Breast epithelium (tissue), 4 donors: ENCODE results near the gene OR2H1. TPM values are rescaled to one million over a fixed set of nuclear protein-coding genes. Genes with fewer than 3 reads are reported as not detected.

Experiments
- DNase-seq, 2 donors: peaks; one replicate each; pipeline ENCODE4 v3.0.0-alpha.2; 2019; ENCODE audit warnings: low spot score in 2 of 2
- H3K27ac ChIP-seq, 2 donors: fragments of 200-600 bp; sonication (generic) in 1 of 2; one replicate each; pipeline ENCODE4 v1.5.1; 2016 to 2019; ENCODE audit warnings: mild to moderate bottlenecking in 1 of 2
- H3K27me3 ChIP-seq, 2 donors: fragments of 200-600 bp; sonication (generic) in 1 of 2; one replicate each; pipeline versions ENCODE4 v1.5.1 to v1.6.0; 2017 to 2019; ENCODE audit warnings: control low read depth in 1 of 2, mild to moderate bottlenecking in 1 of 2
- H3K36me3 ChIP-seq: fragments of 200-600 bp; one replicate; pipeline ENCODE4 v1.5.1; 2019
- H3K4me1 ChIP-seq, 2 donors: fragments of 200-600 bp; sonication (generic); one replicate each; pipeline ENCODE4 v1.5.1; 2016 to 2019; ENCODE audit warnings: control low read depth in 1 of 2
- H3K4me3 ChIP-seq, 3 donors: fragments of 200-600 bp; sonication (generic); 1 replicate in 2 of 3; 2 replicates in 1 of 3; pipeline ENCODE4 v1.5.1; 2016 to 2019; ENCODE audit warnings: mild to moderate bottlenecking in 3 of 3, moderate library complexity in 2 of 3
- H3K9me3 ChIP-seq, 2 donors: fragments of 200-600 bp; sonication (generic) in 1 of 2; one replicate each; pipeline ENCODE4 v1.5.1; 2016 to 2019; ENCODE audit warnings: control low read depth in 1 of 2
- CTCF ChIP-seq, 3 donors: fragments of 450-650 bp; IDR thresholded peaks; one replicate each; pipeline ENCODE4 v1.5.1; 2016 to 2017; ENCODE audit warnings: antibody characterized with exemption in 3 of 3, mild to moderate bottlenecking in 3 of 3, moderate library complexity in 3 of 3
- POLR2A ChIP-seq: fragments of 450-650 bp; IDR thresholded peaks from one replicate; pipeline ENCODE4 v1.6.1; 2016; ENCODE audit warnings: antibody characterized with exemption, mild to moderate bottlenecking, moderate library complexity
- POLR2AphosphoS5 ChIP-seq, 3 donors: sonication (generic); formaldehyde crosslinking; IDR thresholded peaks; one replicate each; pipeline ENCODE4 v1.6.1; 2017; ENCODE audit warnings: antibody characterized with exemption in 3 of 3
- intact Hi-C: fragments of 100-400 bp; cut with DNase I; formaldehyde crosslinking; loops from one replicate; pipeline ENCODE4 v1.15.1; 2023; ENCODE audit warnings: low total_unique reads
- total RNA-seq, 3 donors: library from RNA; depleted of rRNA; stranded (reverse); fragments of >200 nt; gene quantifications; one replicate each; pipeline ENCODE4 v1.1.0, GENCODE V29; 2016

Gene OR2H1
- not detected for total RNA-seq

DNA sequence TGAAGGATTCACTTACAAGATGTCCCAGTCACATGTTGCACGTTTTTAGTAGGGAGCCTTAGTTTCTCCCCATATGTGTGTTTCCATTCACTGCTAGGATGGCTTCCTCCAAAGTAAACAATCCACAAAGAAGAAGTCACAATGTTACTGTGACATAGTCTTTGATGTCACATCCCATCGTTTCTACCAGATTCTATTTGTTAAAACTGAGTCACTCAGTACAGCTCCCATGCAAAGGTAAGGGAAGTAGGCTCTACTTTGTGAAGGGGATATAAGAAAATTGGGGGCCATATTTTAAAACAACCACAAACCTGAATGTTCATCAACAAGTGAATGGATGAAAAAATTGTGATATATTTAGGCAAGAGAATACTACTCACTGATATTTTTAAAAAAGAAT is at the start of gene OR2H1, which contains the start of gene OR11A1:
Gene OR2H1 (plus strand): TSS at position 185 of the 400 bp plus-strand sequence. CDS start 4,615 bp downstream, outside the sequence.
Gene OR11A1 (minus strand): TSS at position 101 of the 400 bp plus-strand sequence. CDS start 29,430 bp downstream, outside the sequence.
- Histone ChIP-seq H3K27me3 (no peaks in the 10 kb centered on the region), H3K27ac (no peak within 1 kb of the TSS), H3K36me3 (no peaks in the 10 kb centered on the region), H3K9me3 (no peaks in the 10 kb centered on the region), H3K4me3 (no peak within 1 kb of the TSS), H3K4me1 (no peaks in the 10 kb centered on the region)
- DNase-seq, result no peak
- intact Hi-C loops, result no loop called here
- TF ChIP-seq POLR2AphosphoS5 (IDR thresholded peaks at IDR 0.05) (no peak), POLR2A (no peak), CTCF (IDR thresholded peaks at IDR 0.05) (no peak)

DNA sequence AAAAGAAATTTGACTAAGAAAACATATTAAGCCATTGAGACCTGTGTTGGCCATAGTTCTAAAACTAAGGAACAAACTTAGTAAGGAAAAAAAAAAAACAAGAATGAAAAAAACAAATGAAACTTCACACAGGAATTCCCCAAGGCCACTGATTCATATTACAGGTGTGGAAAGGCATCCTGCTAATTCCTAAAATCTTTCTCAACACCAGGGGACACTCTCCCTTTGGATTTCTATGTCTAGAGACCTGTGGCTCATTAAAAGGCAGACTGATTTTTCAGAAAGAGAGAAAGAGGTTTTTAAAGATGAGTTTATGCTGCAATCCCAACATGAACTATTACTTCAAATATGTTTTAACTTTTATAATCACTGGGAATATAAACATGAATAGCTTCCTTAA is 42.4 kb upstream of the OR2H1 start, which contains the start of gene OR12D1:
Gene OR12D1 (plus strand): TSS at position 341 of the 400 bp plus-strand sequence.
- intact Hi-C loops, result no loop called here
- H3K27me3 ChIP-seq, result no peaks in the 10 kb centered on the region

DNA sequence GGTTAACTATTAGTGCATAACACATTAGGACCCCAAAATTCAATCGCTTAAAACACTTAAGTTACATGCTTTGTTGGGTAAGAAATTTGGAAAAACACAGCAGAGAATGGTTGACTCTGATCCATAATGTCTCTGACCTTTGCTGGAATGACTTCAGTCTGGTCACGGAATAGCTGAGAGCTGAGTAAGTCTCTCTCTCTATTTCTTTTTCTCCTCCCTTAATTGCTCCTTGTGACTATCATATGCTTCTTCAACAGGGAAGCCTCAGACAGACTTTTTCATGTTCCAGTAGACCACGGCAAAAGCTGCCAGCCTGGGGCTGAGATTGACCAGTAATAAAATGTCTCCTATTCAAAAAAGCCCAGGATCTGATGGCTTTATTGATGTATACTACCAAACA is 37.4 kb upstream of the OR2H1 start:
- Histone ChIP-seq H3K9me3 (peaks cover 0 to 6% of the 10 kb centered on the region in 2 donors), H3K4me3 (no peak overlapping the region), H3K36me3 (no peaks in the 10 kb centered on the region), H3K27ac (no peak overlapping the region), H3K4me1 (no peaks in the 10 kb centered on the region), H3K27me3 (no peaks in the 10 kb centered on the region)
- intact Hi-C loops, result no loop called here
- TF ChIP-seq POLR2A (no peak), CTCF (IDR thresholded peaks at IDR 0.05) (no peak)
- DNase-seq, result no peak

More for the DNA sequence above, 42.4 kb upstream of the OR2H1 start, which contains the start of gene OR12D1:
- Histone ChIP-seq H3K27ac (no peak within 1 kb of the TSS), H3K4me1 (no peaks in the 10 kb centered on the region), H3K4me3 (no peak within 1 kb of the TSS), H3K9me3 (peaks cover 0 to 8% of the 10 kb centered on the region in 2 donors), H3K36me3 (no peaks in the 10 kb centered on the region)
- DNase-seq, result no peak
- TF ChIP-seq POLR2A, result no peak
- TF ChIP-seq CTCF (IDR thresholded peaks at IDR 0.05), result no peak
- TF ChIP-seq POLR2AphosphoS5 (IDR thresholded peaks at IDR 0.05), result no peak

DNA sequence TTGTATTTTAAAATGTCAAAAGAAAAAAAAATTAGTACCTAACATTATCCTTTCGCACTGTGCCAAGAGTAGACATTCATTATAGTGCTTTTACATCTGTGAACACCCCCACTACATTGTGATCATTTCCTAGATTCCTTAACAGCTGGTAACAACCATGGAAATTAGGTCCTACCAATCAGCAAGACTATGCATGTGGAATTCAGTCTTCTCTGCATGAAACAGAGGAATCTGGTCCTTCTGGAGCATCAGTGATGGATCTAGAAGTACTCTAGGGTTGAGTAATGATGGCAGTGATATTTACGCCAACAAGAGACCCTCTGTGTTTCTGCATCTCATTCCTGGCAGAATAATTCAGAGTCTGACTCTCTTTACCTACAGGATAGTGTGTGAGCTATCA is 32.8 kb upstream of the OR2H1 start:
- intact Hi-C loops, result no loop called here
- H3K27ac ChIP-seq, result no peak overlapping the region
- TF ChIP-seq CTCF (IDR thresholded peaks at IDR 0.05) (no peak), POLR2A (no peak), POLR2AphosphoS5 (IDR thresholded peaks at IDR 0.05) (no peak)
- no peaks in the 10 kb centered on the region for H3K36me3 ChIP-seq
- no peak overlapping the region for H3K4me3 ChIP-seq
- no peak for DNase-seq
- peaks cover 0 to 6% of the 10 kb centered on the region in 2 donors for H3K9me3 ChIP-seq
- H3K4me1 ChIP-seq, result no peaks in the 10 kb centered on the region
- H3K27me3 ChIP-seq, result no peaks in the 10 kb centered on the region

- DNase-seq, result no peak
- H3K27me3 ChIP-seq, result no peaks in the 10 kb centered on the region
- intact Hi-C loops, result no loop called here
- H3K9me3 ChIP-seq, result peaks cover 0 to 6% of the 10 kb centered on the region in 2 donors
- no peak for TF ChIP-seq CTCF (IDR thresholded peaks at IDR 0.05)
- no peak for TF ChIP-seq POLR2A
- TF ChIP-seq POLR2AphosphoS5 (IDR thresholded peaks at IDR 0.05), result no peak
- no peaks in the 10 kb centered on the region for H3K4me1 ChIP-seq
- no peak overlapping the region for H3K27ac ChIP-seq
- H3K36me3 ChIP-seq, result no peaks in the 10 kb centered on the region
- H3K4me3 ChIP-seq, result no peak overlapping the region
Observed at GRCh38 chr6:29424575-29424974, 32.4 kb upstream of the OR2H1 start.
